Medulla oblongata (tissue), 1 donor: ENCODE measurements around the gene ZNF500.

Experiments used
- DNase-seq: peaks from one replicate; pipeline ENCODE4 v3.0.0-alpha.2; 2015; ENCODE audit errors: extremely low spot score

The ZNF500 gene

DNA sequence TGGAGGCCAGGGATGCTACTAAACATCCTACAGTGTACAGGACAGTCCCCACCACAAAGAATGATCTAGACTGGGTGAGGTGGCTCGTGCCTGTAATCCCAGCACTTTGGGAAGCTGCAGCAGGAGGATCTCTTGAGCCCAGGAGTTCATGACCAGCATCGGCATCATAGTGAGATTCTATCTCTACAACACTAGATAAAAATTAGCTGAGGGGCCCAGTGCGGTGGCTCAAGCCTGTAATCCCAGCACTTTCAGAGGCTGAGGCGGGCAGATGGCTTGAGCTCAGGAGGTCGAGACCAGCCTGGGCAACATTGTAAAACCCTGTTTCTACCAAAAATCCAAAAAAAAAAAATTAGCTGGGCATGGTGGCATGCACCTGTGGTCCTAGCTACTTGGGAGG is 5.4 kb upstream of the ZNF500 start:
- DNase-seq, result no peak

DNA sequence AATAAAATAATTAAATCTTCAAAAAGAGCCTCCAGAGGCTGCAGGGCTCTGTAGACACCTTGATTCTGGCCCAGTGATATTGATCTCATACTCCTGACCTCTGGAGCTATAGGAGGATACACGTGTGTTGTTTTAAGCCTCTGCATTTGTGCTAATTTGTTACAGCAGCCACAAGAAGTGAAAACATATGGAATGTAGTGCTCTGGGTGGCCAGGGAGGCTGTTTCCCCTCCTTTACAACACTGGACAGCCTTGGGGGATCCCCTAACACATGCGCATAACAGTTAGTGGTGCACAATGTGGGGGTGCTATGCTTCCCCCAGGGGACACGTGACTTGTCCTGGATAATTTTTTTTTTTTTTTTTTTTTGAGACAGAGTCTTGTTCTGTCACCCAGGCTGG is 4.7 kb upstream of the ZNF500 start:
- DNase-seq, result no peak

GRCh38 chr16:4769306-4769638 is 2.3 kb upstream of the ZNF500 start:
- peak; percentile 9 for DNase-seq

DNA sequence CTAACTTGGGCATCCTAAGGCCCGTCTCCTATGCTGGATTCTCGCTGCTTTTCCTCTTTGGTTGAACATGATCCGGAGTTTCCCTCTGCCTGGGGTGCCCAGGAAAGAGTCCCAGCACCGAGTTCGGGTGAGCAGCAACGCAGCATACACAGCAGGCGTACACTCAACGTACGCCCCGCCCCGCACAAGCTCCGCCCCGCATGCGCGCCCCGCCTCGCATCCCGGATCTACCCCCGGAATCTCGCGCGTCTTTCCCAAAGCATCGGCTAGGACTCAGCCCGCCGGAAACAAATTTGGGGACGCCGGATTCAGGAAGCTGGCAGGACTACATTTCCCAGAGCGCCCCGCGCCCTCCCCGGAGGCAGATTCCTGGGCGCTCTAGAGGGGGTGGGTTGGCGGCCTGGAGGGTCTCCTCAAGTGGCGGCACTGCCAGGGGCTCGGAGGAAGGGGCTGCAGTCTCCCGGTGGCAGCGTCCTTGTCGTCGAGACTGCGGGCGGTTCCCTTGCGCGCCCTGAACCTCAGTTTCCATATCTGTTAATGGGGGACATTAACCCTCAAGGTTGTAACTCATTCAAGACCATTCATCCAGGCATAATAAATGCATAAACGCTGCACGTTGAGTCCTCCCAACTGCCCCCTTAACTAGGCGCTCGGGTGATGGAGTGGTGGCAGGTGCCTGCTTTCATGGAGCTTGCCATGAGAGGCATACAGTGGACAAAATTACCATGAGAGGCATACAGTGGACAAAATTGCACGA is 1.8 kb upstream of the ZNF500 start:
- DNase-seq, result peak; percentile 97

- DNase-seq, result no peak
Measured at GRCh38 chr16:4767872-4768548, 1.0 kb upstream of the ZNF500 start.

- no peak for DNase-seq
Measured at GRCh38 chr16:4765511-4766474, 1.2 kb downstream of the ZNF500 start.

DNA sequence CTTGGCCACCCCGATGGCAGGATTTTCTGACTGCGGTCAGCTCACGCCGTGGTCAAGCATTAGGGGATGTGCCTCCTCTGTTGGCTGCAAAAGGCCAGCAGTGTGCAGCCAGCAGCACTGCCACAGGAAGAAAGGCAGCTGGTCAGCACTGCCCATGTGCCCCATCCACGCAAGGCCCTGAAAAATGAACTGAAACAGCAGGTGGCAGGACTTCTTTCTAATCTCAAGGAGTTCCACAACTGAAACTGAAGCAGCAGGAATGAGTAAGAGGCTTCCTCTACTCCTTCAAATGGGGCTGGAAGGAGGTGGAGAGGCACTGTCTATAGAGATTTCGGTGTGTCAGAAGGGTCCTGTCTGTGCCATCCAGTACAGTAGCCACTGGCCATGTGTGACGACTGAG is 3.2 kb downstream of the ZNF500 start:
- no peak for DNase-seq

DNA sequence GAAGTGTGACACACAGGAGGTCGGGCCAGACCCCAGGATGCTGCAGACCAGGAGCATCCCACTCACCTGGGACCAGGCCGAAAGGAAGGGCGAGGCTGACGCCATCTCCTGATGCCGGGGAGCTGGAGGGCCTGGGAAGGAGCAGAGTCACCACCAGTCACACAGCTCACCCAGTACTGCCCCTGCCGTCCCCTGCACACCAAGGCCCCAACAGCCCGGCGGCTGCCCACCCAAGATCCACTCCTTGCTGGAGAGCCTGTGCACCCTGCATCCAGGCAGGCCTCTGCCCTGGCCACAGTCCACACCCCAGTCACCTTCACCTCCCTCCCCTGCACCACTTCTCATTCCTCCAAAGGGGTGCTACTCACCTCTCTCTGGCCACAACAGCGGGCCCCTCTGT is 4.8 kb downstream of the ZNF500 start:
- DNase-seq, result no peak

DNA sequence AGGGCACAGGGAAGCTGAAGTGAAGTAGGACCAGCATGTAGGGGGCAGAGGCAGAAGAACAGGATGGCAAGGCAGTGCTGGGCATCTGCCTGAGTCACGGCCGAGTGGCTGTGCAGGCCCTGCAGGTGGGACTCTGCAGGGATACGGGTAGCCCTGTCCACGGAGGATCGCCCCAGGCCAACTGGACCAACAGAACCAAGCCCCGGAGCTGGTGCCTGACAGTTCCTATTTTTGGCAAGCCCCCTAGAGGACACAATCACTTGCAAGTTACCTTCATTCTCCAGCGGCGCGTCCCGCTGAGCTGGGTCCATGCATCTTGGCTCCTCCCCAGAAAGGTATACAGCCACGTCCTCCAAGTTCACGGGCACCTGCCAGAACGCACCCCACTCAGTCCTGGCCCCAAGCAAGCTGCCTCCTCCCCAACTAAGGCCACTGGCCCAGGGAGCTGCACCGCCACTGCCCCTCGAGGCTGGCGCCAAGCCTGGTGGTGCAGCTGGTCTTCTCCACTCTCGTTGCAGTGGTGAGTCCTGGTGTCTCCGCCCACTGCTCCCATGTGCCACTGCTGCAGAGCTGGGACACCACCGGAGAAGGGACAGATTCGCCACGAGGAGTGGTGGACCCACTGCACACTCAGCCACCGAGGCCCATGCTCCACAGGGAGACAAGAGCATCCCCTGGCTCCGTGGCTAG is 6.6 kb downstream of the ZNF500 start:
- no peak for DNase-seq

DNA sequence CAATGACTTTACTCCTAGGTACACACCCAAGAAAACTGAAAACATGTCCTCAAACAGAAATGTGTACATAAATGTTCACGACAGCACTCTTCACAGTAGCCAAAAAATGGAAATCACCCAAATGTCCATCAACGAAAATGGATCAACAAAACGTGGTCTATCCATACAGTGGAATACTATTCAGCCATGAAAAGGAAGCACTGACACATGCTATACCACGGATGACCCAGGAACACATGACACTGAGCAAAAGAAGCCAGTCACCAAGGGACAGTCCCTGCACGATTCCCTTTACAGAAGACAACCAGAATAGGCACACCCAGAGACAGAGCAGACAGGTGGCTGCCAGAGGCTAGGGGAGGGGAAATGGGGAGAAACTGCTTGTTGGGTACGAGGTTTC is 11.3 kb downstream of the ZNF500 start:
- DNase-seq, result no peak

GRCh38 chr16:4754865-4755264 is 12.1 kb downstream of the ZNF500 start:
- DNase-seq, result no peak

DNA sequence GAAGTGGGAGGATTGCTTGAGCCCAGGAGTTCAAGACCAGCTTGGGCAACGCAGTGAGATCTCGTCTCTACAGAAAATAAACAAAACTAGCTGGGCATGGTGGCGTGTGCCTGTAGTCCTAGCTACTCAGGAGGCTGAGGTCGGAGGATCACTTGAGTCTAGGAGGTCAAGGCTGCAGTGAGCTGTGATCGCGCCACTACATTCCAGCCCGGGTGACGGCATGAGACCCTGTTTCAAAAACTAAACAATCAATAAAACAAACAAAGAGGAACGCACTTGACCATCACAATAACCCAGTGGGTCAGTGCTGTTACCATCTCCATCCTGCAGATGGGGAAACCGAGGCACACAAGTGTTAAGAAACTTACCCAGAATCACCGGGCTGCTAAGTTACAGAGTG is 13.7 kb downstream of the ZNF500 start:
- DNase-seq, result no peak

DNA sequence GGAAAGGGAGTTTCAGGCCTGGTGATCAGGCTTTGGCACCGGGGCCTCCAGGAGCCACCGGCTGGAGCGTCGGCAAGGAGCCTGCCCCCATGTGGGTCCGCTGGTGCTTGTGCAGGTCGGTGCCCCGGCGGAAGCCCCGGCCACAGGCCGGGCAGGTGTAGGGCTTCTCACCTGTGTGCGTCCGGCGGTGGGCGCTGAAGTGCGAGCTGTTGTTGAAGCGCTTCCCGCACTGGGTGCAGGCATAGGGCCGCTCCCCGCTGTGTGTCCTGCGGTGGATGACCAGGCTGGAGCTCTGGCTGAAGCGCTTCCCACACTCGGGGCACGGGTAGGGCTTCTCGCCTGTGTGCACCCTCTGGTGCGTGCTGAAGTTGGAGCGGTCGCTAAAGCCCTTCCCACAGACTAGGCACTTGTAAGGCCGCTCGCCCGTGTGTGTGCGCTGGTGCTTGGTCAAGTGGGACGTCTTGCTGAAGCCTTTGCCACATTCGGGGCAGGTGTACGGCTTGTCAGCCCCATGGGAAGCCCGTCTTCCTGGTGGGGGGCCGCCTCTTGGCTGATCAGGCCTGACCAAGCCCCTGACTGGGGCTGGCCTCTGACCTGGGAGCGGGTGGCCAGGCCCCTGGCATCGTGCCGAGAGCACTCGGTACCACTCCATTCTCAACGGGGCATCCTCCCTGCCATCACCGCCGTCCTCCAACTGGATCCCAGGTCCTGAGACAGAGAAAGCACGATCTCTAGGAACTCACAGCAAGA is 14.4 kb downstream of the ZNF500 start:
- DNase-seq, result no peak

DNA sequence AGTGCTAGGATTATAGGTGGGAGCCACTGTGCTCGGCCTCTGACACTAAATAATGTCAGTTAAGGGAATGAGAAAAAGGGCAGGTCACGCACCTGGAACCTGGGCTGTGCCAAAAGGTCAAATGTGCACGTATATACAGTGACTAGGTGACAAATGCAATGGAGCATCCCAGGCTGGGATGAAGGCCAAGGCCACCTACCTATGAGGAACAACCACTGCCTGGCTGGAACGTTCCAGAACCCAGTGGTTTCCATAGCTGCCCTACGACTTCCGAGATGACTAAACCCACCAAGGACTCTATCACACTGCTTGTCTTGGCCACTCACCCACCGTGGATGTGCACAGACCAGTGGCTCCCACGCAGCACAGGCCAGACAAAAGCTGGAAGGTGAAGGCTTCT is 16.1 kb downstream of the ZNF500 start:
- no peak for DNase-seq

GRCh38 chr16:4749700-4750257 is 17.2 kb downstream of the ZNF500 start:
- no peak for DNase-seq

DNA sequence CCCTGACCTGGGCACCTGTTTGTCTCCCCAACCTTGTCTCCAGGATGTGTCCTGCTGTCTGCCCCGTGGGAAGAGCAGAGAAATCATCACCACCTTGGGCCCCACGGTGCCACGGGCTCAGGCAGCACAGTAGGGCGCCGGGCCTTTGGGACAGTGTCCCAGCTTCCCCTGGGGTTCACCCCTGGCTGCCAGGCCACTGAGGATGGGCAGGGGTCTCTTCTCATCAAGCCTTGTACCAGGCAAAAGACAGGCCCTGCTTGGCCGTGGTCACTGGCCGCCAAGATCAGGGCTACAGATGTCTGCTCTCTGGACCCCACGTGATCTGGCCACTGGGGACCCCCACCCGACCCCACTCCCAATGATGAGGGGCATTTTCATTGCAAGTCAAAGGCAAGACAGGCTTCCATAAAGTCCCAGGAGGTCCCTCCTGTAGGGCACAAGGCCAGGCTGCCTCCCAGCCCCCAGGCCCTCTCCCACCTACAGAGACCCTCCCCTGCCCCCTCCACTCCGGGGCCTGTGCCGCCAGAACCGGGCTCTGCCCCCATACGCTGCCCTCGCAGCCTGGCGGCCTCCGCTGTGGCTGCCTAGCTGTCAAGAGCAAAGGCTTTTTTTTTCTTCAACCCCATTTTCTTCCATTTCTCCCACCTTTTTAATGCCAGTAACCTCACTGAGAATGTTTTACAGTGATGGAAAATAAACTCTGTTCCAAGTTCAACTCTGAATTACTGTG is 18.1 kb downstream of the ZNF500 start:
- no peak for DNase-seq

- no peak for DNase-seq
Measured at GRCh38 chr16:4747906-4748681, 18.9 kb downstream of the ZNF500 start.

- peak; percentile 49 for DNase-seq
Measured at GRCh38 chr16:4746991-4747574, 19.9 kb downstream of the ZNF500 start.

DNA sequence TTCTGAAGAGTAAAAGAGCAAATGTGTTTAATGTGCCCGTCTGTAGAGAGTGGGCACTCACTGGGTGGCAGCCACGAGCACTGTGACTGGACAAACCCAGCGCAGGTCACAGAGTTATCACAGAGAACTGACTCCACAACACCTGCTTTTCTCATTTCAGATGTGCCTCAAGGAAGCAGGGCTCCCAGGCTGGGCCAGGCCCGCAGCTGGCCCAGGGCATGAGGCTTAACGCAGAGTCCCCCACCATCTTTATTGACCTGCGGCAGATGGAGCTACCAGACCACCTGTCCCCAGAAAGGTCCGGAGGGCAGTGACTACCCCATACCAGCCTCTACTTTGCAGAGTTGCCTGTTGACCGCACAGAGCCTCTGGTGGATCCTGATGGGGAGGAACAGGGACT is 20.7 kb downstream of the ZNF500 start:
- no peak for DNase-seq
